NCI-H2227 (cell line): Measurements from ENCODE around the gene OSGIN1.

ENCODE experiments used
- DNase-seq: peaks from one replicate; lab custom pipeline; 2025; ENCODE audit not compliant: unreplicated experiment; lab: John Stamatoyannopoulos, UW

OSGIN1 gene

DNA sequence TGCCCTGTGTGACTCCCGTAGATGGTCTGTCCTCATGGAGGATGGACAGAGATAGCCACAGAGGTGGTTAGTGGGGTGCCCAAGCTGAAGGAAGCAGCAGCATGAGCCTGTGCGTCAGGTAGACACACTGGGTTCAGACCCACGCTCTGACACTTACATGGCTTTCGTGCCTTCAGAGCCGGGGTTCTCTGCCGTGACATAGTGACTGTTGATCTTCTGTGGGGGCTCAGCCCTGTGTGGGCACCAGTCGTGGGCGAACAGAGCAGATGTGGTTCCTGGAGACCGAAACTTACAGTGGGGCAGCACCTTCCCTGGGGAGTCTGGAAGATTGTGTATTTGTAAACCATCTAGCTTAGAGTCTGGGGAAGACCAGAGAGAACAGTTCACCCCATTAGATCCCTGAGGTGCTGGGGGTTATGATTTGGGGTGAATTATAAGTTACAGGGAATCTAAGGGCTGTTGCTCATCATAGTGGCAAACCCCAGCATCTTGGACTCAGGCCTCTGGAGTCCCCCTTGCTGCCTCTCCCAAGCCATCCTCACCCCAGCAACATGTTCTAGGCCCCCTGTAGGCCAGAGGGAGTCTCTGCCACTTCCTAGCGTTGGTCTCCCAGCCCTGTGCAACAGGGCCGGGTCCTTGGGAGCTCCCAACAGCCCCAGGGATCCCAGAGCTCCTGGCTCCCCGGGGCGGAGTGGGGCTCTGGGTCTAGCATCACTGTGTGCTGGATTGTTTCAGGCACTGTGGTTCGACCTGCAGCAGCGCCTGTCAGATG, 43.6 kb downstream of the OSGIN1 start:
- peak; percentile 5 for DNase-seq

DNA sequence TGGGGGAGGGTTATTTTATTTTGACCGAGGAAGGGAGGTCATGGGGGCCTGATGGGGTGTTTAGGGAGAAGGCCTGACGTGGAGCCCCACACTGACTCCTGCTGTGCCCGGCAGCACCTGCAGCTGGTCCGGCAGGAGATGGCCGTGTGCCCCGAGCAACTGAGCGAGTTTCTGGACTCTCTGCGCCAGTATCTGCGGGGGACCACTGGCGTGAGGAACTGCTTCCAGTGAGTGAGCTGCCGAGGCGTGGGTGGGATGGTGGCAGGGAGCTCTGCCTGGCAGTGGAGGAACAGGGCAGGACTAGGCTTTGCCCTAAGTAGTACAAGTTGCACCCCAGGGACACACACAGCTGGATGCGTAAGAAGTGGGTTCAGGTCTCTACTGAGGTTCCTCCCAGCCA, 45.1 kb downstream of the OSGIN1 start:
- no peak for DNase-seq

DNA sequence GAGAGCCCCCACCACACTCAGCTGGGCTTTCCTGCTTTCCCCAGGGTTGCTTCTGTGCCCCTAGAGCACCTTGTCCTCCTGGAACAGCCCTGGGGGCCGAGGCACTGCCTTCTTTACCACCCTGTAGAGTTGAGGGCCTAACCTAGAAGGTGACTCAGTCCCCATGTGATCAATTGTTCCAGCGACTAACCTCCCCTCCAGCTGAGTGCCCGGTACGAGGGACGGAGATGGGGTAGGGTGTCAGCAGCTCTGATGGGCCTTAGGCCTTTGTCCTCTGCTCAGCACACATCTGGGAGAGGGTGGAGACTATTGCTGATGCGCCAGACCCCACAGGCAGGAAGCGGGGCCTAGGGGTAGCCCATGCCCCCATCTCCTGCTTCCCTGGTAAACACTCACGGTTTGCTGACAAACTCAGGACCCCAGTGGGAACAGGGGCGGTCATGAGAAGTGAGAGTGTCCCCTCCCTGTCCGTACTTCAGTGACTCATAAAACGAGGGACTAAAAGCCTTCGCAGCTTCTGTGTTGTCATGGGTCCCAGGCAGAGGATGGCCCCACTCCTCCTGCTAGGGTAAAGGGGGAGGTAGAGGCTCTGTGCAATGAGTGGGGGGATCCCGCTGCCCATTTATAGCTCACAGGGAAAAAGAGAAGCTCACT, 48.1 kb downstream of the OSGIN1 start:
- no peak for DNase-seq

DNA sequence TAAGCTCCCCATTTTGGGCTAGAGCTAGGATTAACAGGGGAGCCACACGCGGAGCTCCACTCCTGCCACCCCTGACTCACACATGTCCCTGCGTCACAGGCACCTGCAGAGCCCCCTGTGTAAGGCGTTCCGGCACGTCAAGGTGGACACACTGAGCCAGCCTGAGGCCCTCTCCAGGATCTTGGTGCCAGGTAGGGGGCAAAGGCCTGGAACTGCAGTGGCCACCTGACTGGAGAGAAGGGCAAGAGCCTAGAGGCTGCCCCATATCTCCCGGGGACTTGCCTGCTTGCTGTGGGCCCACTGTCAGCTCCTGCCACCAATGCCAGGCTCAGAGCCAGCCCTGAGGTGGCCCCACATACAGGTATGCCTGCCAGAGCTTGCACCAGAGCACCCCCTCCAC, 48.7 kb downstream of the OSGIN1 start:
- DNase-seq: no peak

DNA sequence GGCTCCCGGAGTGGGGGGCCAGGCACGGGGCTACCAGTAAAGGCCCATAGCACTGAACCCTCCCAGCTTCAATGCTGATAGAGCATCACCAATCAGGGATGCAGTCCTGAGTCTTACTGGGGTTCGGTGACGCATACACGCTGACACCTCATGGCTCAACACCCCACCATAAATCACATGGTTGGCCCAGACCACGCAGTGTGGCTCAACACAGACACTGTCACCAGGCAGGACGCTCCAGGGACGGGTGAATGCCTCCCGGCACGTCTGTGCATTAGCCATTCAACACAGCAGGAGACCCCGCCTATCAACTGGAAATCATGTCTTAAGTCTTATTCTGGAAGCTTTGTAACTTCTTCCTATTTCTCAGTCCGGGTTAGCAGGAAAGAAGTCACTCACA, 50.0 kb downstream of the OSGIN1 start:
- no peak for DNase-seq

DNA sequence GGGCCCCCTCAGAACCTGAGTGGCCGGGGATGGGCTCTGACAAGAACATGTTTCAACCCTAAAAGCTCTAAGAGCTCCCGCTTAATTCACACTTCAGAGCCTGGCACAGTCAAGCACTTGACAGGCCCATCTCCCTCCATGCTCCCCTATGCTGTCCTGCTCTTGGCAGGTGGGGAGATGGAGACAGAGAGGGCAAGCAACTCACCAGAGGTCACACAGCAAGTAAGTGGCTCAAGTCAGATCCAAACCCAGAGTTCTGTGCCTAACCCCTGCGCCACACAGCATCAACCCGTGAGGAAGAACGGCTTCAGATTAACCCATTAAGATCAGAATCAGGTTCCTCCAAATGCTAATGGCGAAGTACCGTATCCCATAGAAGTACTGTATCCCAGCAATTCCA, 51.4 kb downstream of the OSGIN1 start:
- no peak for DNase-seq

DNA sequence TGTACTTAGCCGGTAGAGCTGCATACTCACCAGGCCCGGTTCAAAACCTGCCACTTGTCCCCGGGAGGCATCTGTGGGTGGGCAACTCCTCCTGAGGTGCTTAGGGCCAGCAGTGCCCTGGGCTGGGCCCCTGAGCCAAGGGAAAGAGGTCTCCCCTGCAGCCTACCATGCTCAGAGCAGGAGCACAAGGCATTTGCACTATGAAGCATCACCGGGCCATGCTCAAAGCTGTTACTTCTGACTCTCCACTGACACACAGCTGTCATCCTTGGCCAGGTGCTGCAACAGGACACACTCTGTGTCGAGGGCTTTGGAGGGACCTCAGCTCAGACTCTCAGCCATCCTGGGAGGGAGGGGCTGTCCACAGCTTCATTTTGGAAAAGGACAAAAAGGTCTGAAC, 52.4 kb downstream of the OSGIN1 start:
- DNase-seq: no peak

DNA sequence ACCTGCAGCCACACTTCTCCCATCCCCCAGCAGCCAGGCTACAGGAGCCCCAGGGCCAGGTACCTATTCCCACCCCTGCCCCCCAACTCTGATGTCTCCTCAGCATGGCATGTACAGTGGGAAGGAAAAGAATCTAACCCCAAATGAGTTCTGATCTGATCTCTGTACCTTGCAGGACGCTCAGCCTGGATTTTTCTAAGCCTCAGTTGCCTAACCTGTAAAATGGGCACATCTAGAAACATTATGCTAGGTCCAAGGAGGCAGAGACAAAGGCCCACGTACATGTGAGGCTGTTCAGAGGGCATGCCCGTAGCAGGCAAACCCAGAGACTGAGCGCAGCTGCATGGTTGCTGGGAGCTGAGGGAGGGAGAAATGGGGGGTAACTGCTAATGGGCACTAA, 54.5 kb downstream of the OSGIN1 start:
- DNase-seq: no peak

DNA sequence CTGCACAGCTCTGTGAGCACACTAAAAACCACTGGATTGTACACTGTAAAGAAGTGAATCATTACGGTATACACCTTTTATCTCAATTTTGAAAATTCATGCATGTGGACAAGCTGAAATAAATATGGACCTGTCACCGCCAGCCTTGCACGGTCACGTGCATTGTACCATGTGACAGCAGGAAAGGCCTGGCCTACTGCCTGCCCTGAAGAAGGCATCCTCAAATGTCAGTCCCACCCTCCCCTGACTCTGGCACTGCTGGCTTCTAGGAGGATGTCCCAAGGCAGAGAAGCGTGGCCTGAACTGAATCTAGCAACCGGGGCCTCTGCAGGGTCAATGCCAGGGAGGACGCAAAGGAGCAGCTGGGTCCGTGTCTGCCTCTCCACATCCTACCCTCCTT, 54.9 kb downstream of the OSGIN1 start:
- DNase-seq: no peak

DNA sequence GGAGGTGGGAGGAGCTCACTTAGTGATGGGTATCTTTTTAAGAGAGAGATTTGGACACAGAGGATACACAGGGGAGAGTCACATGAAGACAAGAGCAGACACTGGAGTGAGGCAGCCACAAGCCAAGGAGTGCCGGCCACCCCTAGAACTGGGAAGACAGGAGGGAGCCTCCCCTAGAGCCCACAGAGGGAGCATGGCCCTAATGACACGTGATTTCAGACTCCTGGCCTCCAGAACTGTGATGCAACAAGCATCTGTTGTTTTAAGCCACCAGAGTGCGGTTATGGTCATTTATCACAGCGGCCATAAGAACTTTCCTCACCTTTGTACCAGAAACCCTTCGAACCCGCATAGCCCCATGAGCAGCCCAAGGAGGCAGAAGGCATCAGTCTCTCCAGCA, 56.2 kb downstream of the OSGIN1 start:
- DNase-seq: no peak

DNA sequence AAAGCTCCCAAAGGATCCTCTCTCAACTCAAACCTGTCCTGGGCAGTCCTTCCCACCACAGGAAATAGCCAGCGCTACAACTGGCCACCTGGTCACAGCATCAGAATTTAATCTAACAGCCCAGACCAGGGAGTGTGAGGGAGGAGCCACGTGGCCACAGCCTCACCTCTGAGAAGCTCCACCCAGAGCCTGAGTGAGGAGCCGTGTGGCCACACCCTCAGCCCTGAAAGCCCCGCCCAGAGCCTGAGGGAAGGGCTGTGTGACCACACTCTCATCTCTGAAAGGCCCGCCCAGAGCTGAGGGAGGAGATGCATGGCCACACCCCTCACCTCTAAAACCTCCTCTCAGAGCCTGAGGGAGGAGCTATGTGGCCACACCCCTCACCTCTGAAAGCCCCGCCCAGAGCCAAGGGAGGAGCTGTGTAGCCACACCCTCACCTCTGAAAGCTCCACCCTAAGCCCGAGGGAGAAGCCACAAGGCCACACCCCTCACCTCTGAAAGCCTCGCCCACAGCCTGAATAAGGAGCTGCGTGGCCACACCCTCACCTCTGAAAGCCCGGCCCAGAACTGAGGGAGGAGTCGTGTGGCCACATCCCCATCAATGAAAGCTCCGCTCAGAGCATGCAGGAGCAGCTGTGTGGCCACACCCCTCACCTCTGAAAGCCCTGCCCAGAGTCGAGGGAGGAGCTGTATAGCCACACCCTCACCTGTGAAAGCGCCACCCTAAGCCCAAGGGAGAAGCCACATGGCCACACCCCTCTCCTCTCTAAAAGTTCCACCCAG, 60.9 kb downstream of the OSGIN1 start:
- DNase-seq: peak; percentile 65

DNA sequence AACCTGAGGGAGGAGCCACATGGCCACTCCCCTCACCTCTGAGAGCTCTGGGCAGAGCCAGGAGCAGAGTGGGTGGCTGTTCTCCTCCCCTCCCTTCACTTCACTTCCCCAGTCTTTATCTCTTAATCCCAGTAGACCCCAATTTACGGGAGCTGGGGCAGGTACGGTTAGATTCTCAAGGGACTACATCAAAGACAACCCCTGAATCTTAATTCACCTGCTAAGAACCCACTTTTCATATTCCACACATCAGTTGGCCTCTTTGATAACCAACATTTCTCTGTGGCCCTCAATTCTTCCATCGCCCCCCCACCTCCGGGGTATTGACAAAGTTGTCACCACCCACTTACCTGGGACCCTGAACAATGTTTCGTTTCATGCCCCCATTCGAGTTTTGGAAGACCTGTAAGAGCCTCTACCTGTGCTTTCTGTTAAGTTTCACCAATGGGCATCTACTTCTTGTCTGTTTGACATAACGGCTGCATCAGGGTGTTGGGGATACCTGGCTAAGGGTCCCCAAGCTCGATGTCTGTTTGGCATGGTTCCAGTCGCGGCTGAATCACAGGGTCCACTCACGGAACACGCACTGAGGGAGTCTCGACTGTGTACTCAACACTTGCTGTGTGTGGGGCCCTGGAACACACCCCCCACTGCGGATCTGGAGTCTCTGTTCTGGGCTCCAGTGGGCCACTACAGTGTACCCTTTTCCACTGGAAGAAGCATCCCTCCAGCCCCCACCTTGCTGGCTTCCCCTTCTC, 61.7 kb downstream of the OSGIN1 start:
- no peak for DNase-seq

DNA sequence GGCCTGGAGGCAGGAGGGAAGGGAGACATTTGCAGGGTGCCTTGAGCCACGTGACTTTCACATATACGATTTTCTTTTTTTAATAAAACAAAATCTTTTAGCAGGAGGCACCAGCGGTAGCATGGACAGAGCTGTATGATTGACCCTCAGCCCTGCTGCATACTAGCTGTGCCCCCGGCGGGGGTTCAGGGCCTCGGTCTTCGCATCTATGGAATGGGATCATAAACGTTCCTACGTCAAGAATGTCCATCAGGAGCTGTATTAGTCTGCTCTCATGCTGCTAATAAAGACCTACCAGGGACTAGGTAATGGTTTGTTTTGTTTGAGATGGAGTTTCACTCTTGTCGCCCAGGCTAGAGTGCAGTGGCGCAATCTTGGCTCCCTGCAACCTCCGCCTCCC, 62.4 kb downstream of the OSGIN1 start:
- no peak for DNase-seq
